ENCODE data around the gene KCTD1. TPM values are rescaled to one million over a fixed set of nuclear protein-coding genes. Genes with fewer than 3 reads are reported as not detected.

KCTD1 gene
- total RNA-seq, 3 donors from 2014 or later: 8.5 to 14.7 (median 12.8) TPM

DNA sequence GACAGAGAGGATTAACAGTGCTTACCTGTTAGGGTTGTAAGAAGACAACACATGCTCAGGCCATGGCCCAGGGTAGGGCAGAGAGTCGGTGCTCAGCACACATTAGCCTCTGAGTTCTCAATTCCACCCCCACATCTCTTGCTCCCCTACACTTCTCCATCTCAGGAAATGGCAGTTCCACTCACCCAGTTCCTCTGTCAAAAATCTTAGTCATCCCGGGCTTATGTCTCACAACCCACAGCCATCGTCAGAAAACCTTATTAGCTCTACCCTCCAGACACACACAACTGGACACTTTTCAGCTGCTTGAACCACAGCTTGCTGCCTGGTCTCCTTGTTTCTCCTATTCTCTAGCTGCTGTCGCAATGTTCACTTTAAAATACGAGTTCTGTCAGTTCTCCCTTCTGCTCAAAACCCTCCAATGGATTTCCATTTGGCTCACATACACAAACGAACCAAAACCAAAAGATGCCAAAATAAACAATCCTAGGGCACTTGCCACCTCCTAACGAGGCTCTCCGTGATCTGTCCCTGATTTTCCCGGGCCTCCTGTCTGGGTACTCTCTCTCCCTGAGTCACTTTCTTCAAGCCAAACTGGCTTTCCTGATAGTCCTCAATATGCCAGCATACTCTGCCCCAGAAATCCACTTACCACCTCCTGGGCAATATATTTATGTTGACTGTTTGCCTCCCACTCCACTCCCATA is 89.7 kb downstream of the KCTD1 start:
- H3K4me1 ChIP-seq (ENCODE audit: low read depth): no peaks in the 10 kb centered on the region
- intact Hi-C loops (cut with DNase I, micrococcal nuclease): no loop called here
- H3K9me3 ChIP-seq: no peaks in the 10 kb centered on the region
- no peak for TF ChIP-seq CTCF (IDR thresholded peaks at IDR 0.05)
- DNase-seq (no peak), ATAC-seq (no peak)
- no peak overlapping the region for H3K4me3 ChIP-seq
- H3K36me3 ChIP-seq (ENCODE audit: low read depth): no peaks in the 10 kb centered on the region

DNA sequence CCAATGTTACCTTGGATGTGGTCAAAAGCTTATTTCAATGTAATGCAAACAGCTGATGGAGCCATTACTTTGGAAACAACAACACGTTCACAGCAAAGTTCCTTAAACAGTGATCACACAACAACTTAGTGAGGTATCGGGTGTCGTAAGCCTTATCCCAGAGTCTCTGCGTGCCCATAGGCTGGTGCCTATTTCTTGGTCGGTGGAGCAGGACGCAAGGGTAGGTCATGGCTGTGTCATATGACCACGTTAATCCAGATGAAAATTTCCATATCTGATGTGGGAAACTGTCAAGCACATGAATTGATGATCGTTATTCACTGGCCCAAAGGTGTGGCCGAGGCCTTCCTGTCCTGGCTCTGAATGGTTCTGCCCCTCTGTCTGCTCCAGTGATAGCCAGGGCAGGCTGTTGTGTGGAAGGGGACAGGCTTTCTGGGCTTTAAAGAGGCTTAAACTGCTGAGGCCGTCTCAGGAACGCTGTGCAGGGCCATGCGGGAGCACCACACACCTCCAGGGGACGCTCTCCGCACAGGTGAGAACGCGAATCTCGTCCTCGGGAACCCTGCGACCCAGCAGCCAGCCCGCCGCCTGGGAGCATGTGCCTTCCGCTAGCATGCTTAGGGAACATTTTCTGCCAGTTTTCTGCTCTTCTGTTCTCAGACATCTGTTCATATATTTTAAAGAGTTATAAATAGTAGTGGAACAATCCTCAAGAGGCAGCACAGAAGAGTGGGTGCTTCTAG is 90.6 kb downstream of the KCTD1 start:
- no peak overlapping the region for H3K4me3 ChIP-seq
- ATAC-seq (no peak), DNase-seq (no peak)
- no peaks in the 10 kb centered on the region for H3K4me1 ChIP-seq (ENCODE audit: low read depth)
- no peaks in the 10 kb centered on the region for H3K36me3 ChIP-seq (ENCODE audit: low read depth)
- intact Hi-C loops (cut with DNase I, micrococcal nuclease): no loop called here
- no peaks in the 10 kb centered on the region for H3K9me3 ChIP-seq
- no peak for TF ChIP-seq CTCF (IDR thresholded peaks at IDR 0.05)

DNA sequence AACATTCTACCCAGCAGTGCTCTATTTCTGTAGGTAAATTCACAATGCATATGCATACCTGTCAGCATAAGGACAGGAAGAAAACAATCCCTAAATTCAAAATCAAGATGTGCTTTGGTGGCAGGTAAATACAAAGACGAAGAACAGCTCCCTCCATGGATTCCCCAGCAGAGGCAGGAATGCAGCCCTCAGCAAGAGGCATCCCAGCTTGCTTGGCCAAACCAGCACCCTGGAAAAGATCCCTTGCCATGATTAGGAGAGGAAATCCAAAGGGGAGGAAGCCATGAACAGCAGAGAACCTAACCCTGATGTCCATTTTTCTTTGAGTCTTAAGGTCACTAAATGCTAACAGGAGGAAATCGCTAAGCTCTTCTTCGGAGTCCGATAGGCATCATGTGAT is 91.2 kb downstream of the KCTD1 start:
- DNase-seq: no peak
- Histone ChIP-seq H3K36me3 (ENCODE audit: low read depth) (no peaks in the 10 kb centered on the region), H3K4me3 (no peak overlapping the region), H3K9me3 (no peaks in the 10 kb centered on the region), H3K4me1 (ENCODE audit: low read depth) (no peaks in the 10 kb centered on the region)
- intact Hi-C loops (cut with DNase I, micrococcal nuclease): no loop called here
- no peak for ATAC-seq
- no peak for TF ChIP-seq CTCF (IDR thresholded peaks at IDR 0.05)

DNA sequence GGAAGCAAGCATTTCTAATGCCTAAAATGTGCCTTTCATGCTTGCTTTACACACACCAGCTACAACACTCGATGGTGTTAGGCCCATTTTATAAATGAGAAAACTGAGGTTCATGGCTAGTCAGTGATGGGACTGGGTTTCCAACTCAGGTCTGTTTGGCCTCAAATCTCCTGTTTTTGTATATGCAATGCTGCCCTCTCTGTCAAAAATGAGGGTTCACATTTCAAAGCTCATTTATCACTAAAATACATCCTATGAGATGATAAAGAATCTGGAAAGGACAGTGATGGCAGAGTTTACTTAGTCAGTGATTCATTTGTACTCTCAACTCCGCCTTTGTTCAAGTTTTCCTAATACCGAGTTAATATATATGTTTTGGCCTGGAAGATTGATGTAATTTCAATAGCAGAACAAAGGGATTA is 92.3 kb downstream of the KCTD1 start:
- TF ChIP-seq CTCF (IDR thresholded peaks at IDR 0.05): no peak
- Histone ChIP-seq H3K4me1 (ENCODE audit: low read depth) (no peaks in the 10 kb centered on the region), H3K9me3 (no peaks in the 10 kb centered on the region), H3K36me3 (ENCODE audit: low read depth) (no peaks in the 10 kb centered on the region), H3K4me3 (no peak overlapping the region)
- DNase-seq (no peak), ATAC-seq (no peak)
- intact Hi-C loops (cut with DNase I, micrococcal nuclease): no loop called here

DNA sequence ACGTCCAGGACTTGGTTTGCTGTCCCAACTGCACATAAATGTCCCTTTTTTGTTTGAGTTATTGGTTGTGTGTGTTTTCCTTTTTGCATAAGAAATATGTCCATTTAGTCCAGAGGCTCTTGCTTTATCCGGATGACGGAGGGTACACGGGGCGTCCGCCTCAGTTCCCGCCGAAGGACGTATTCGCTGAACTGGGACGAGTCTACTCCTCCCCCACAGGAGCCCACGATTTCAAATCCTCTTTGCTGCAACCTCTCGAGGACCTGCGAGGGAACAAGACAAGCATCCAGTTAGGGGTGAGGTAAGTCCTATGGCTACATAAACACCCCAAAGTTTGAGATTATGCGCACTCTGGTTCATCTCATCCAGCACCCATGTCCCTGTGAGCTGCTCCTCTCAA is 92.7 kb downstream of the KCTD1 start:
- ATAC-seq (no peak), DNase-seq (no peak)
- H3K4me1 ChIP-seq (ENCODE audit: low read depth): no peaks in the 10 kb centered on the region
- H3K4me3 ChIP-seq: no peak overlapping the region
- no peaks in the 10 kb centered on the region for H3K36me3 ChIP-seq (ENCODE audit: low read depth)
- H3K9me3 ChIP-seq: no peaks in the 10 kb centered on the region
- TF ChIP-seq CTCF (IDR thresholded peaks at IDR 0.05): no peak
- intact Hi-C loops (cut with DNase I, micrococcal nuclease): no loop called here

All from mucosa of descending colon (tissue), 3 donors.